H54 (cell line): ENCODE results near the gene ASB16.

Experiments
- DNase-seq: peaks from one replicate; pipeline ENCODE4 v3.0.0; 2011; ENCODE audit warnings: low spot score, mixed read lengths; ENCODE audit not compliant: insufficient read length
- FAIRE-seq: peaks from 3 replicates; lab custom pipeline; 2011; peaks lifted over from hg19 to GRCh38; lab: Jason Lieb, UNC
- POLR2A ChIP-seq: IDR thresholded peaks from 2 replicates; pipeline ENCODE4 v1.6.1; 2011; ENCODE audit warnings: low read depth, mild to moderate bottlenecking, low read length

ASB16 gene

GRCh38 chr17:44213403-44214229, 43.1 kb downstream of the ASB16 start:
- TF ChIP-seq POLR2A: no peak
- FAIRE-seq: no peak
- no peak for DNase-seq

DNA sequence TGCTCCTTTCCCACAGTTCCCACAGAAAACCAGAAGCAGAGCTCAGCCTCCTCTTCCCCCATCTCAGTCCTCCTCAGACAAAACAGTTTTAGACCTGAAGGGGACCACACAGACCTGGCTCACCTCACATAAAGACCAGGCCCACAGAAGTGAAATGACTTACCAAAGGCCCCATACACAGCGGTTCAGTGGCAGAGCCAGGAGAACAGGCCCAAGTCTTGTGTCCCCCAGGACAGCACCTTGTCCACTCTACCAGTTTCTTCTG, 43.7 kb downstream of the ASB16 start:
- FAIRE-seq (no peak), DNase-seq (no peak)

GRCh38 chr17:44214896-44215295, 44.4 kb downstream of the ASB16 start:
- FAIRE-seq: no peak
- DNase-seq: no peak
- TF ChIP-seq POLR2A: no peak

More for the DNA sequence above, 43.7 kb downstream of the ASB16 start:
- TF ChIP-seq POLR2A: no peak

- no peak for DNase-seq
- TF ChIP-seq POLR2A: no peak
- FAIRE-seq: no peak
Observed at GRCh38 chr17:44216173-44216572, 45.7 kb downstream of the ASB16 start.

DNA sequence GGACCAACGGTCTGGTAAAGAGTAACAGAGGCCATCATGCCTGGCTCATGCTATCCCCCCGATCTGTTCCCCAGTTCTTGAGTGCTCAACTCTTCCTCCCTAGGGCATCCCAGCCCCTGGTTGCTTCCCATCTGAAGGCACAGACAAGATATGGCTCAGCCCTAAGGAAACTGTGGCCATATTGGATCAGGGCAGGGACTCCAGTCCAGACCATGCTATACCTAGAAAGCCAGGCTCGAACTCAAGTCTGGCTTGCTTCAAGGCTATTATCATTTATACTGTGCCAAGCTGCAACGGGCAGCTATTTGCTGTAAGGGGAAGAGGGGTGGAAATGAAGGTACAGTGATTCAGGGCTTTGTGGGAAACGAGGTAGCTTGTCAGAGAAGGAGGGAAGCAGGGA, 46.2 kb downstream of the ASB16 start:
- DNase-seq (no peak), FAIRE-seq (no peak)
- no peak for TF ChIP-seq POLR2A

DNA sequence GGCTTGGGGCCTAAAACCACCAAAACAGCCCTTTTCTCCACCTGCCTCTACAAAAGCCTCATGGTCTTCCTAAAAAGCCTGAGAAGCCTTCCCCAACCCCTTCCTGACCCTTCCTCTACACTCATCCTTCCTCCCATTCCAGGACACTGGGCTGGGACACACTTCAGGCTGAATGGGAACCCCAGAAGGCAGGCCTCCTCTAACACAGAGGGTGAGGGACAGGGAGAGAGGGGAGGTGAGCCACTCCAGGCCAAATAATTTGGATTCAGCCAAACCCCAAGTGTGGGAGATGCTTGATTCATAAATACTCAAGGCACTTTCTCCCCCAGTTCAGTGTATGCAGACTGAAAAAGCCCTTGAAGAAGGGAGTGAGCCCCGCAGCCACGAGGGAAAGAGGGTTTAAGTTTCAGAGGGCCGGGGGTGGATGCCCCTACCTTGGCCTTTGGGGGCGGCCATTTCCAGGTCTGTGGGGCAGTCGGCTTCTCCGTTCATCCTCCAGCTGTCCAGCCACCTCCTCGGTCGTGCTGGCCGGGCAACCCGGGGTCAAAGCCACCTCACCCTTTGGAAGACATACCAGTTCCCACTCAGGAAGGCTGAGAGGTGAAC, 47.3 kb downstream of the ASB16 start:
- no peak for TF ChIP-seq POLR2A
- DNase-seq (no peak), FAIRE-seq (no peak)

DNA sequence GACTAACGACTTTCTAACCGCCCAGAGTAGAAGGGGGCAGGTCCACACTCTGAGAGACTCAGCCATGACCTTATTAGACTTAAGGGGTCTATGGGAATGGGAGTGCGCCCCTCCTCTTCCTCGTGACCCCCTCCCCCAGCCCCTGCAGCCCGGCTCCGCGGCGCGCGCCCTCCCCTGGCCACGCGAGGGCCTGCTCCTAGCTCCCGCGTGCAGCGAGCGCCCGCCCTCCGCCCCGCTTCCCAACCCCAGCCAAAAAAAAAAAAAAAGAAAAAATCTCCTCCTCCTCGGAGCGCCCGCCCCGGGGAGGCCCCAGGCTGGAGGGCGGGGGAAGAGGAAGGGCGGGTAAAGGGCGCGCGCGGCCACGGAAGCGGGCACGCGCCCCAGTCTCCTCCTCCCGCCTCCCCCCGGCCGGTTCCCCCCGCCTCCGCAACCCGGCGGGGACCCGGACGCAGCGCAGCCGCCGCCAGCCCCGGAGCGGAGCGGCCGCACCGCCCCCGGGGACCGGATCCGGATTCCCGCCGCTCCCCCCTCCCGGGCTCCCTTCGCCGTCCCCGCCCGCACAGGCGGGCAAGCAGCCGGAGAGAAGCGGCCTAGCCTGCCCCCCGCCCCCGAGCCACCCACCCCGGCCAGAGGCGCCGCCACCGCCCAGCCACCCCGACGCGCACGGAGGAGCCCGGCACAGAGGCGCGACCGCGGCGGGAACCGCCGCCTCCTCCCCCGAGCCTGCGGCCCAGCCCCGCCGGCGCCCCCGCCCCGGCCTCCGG, 48.0 kb downstream of the ASB16 start:
- DNase-seq: peak; percentile 79
- TF ChIP-seq POLR2A: peak; percentile 53
- no peak for FAIRE-seq

GRCh38 chr17:44219108-44219615, 48.7 kb downstream of the ASB16 start:
- peak; percentile 60 for DNase-seq
- peak; percentile 42 for TF ChIP-seq POLR2A
- FAIRE-seq: no peak

GRCh38 chr17:44219616-44220212, 49.2 kb downstream of the ASB16 start, which contains the start of gene UBTF:
TSS of gene UBTF (minus strand) at chr17:44219675. CDS start at chr17:44218229, 1,446 bp downstream.
- TF ChIP-seq POLR2A: no peak; the same call in 1 of the 2 replicates
- DNase-seq (peak; percentile 53), FAIRE-seq (no peak)

DNA sequence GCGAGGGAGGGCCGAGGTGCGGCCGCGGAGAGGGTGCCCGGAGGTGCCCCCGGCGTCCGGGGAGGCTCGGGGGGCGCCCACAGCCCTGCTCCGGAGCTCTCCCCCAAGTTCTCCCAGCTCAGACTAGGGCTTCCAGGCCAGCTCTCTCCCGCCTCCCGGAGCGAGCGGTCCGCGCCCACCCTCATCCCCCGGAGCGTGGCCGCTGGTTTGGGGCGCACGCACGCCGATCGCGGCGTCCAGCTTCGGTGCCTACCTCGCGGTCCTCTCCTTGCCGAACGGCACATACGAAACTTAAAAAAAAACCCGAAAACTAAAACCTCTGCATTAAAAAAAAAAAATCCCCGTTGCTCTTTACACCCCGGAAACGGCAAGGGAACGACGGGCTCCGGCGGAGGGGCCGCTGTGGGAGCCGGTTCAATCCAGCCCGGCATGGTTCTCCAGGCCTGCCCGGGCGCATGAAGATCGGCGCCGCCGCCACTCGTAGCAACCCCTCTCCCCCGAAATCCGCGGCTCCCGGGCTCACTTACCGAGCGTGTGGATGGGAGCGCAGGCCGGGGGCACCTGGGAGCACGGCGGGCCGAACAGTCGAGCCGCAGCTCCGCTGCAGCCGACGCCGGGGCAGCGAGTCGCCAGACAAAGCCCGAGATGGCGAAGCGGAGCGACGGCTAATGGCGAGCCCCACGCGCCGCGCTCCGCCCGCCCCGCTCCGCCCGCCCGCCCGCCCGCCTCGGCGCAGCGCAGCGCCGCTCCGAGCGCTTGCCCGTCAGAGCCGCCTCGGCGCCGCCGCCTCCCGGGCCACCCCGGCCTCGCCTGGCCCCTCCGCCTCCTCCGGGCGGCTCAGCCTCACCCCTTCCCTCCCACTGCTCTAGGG, 49.9 kb downstream of the ASB16 start:
- FAIRE-seq (no peak), DNase-seq (no peak)
- TF ChIP-seq POLR2A: peak; percentile 42; the same call in 1 of the 2 replicates

DNA sequence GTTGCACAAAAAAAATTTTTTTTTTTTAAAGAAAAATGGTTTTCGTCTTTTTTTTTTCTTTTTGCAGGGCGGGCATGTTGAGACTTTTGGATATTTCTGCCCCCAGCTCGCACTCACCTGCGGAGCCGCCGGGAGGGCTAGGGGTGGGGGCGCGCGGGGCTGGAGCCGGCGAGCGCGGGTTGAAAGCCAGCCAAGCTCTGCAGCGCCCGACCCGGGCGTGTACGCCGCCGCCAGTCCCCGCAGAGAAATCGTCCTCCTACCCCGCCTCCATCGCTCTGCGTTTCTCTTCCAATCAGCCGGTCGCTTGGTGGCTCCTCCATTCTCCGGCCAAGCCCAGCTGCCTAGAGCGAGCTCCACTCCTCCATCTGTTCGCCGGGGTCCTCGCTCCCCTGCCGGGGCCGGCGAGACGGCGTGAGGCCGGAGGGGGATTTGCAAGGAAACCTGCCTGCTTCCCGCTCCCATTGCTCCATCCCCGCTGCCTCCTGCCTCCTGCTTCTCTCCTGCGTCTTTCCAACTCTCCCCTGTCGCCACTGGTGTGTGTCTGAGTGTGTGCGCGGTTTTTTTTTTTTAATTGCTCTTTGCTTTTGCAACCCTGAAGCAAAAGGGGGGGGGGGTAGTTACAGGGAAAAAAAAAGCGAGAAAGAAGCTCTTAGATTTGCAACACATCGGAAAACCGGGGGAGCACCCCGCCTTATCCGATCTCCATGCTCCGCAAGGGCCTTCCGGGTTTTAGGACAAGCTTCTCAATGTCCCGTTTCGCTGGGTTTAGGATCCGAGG, 50.8 kb downstream of the ASB16 start:
- FAIRE-seq (no peak), DNase-seq (peak; percentile 59)
- TF ChIP-seq POLR2A: peak; percentile 45; the same call in 1 of the 2 replicates

GRCh38 chr17:44221862-44222111, 51.3 kb downstream of the ASB16 start:
- no peak for FAIRE-seq
- no peak; the same call in 1 of the 2 replicates for TF ChIP-seq POLR2A
- DNase-seq: no peak
